Astrocyte (in vitro differentiated cells and primary cell): ENCODE data around the gene SERPINE1.

Experiments
- CTCF ChIP-seq: IDR thresholded peaks from 2 replicates; pipeline ENCODE4 v1.5.1; 2011; ENCODE audit warnings: low read depth, mild to moderate bottlenecking, inconsistent platforms, low read length, moderate library complexity; ENCODE audit not compliant: insufficient read depth
- EZH2 ChIP-seq: IDR thresholded peaks from 2 replicates; pipeline ENCODE4 v1.6.1; 2012; ENCODE audit warnings: mild to moderate bottlenecking, low read length, inconsistent platforms; ENCODE audit not compliant: insufficient read depth

- TF ChIP-seq EZH2 (no peak), CTCF (no peak)
Measured at GRCh38 chr7:101124376-101125056, 2.4 kb upstream of the SERPINE1 start.
